ENCODE measurements around the gene CCDC12.
A peak's percentile ranks its signal among the peaks of the same experiment; 100 is the strongest.

CCDC12 gene

GRCh38 chr3:46926447-46926846 lies 50.1 kb downstream of the CCDC12 start:
- peak; percentile 62 for DNase-seq (ENCODE audit: low spot score)
- TF ChIP-seq CTCF (IDR thresholded peaks at IDR 0.05) = no peak
- peak overlapping the region; percentile 66 to 72 for H3K27ac ChIP-seq
- H3K4me3 ChIP-seq = no peak overlapping the region

GRCh38 chr3:46926039-46926438 lies 50.5 kb downstream of the CCDC12 start:
- peak; percentile 77 for DNase-seq (ENCODE audit: low spot score)
- H3K27ac ChIP-seq = peak overlapping the region; percentile 66 to 72
- no peak overlapping the region for H3K4me3 ChIP-seq
- TF ChIP-seq CTCF (IDR thresholded peaks at IDR 0.05) = no peak

GRCh38 chr3:46925585-46925934 lies 51.0 kb downstream of the CCDC12 start:
- H3K27ac ChIP-seq = peak overlapping the region; percentile 66 to 72
- no peak for TF ChIP-seq CTCF (IDR thresholded peaks at IDR 0.05)
- no peak for DNase-seq (ENCODE audit: low spot score)
- H3K4me3 ChIP-seq = no peak overlapping the region

- Histone ChIP-seq H3K4me3 (no peak overlapping the region), H3K27ac (peak overlapping the region; percentile 66 to 72)
- no peak for DNase-seq (ENCODE audit: low spot score)
- TF ChIP-seq CTCF (IDR thresholded peaks at IDR 0.05) = no peak
These were observed 51.5 kb downstream of the CCDC12 start for GRCh38 chr3:46924921-46925584.

GRCh38 chr3:46923559-46924350 lies 52.8 kb downstream of the CCDC12 start:
- Histone ChIP-seq H3K4me3 (no peak overlapping the region), H3K27ac (no peak overlapping the region)
- DNase-seq (ENCODE audit: low spot score) = peak; percentile 73
- TF ChIP-seq CTCF (IDR thresholded peaks at IDR 0.05) = peak; percentile 61

- Histone ChIP-seq H3K4me3 (no peak overlapping the region), H3K27ac (no peak overlapping the region)
- no peak for TF ChIP-seq CTCF (IDR thresholded peaks at IDR 0.05)
- peak; percentile 63 for DNase-seq (ENCODE audit: low spot score)
These were observed 53.5 kb downstream of the CCDC12 start for GRCh38 chr3:46922871-46923558.

Data from coronary artery (tissue), 2 donors.